HEK293T (cell line): Measurements from ENCODE around the gene WIPF3.

Experiments
- CTCF ChIA-PET: fragments of 350-600 bp; formaldehyde crosslinking; extraction: SDS; loops from one replicate; lab custom pipeline; 2021; ENCODE audit warnings: antibody characterized with exemption, inconsistent platforms; lab: Yijun Ruan, JAX
- POLR2A ChIA-PET: fragments of 350-600 bp; formaldehyde crosslinking; extraction: SDS; loops from one replicate; lab custom pipeline; 2020; ENCODE audit warnings: antibody characterized with exemption, inconsistent platforms; lab: Yijun Ruan, JAX
- DNase-seq: peaks from one replicate; pipeline ENCODE4 v3.0.0; 2012; ENCODE audit warnings: mixed read lengths; ENCODE audit errors: extremely low spot score
- ARNT ChIP-seq: fragments of 450-650 bp; IDR thresholded peaks from 2 replicates; pipeline ENCODE4 v1.6.1; 2017; ENCODE audit warnings: mild to moderate bottlenecking
- BHLHE40 ChIP-seq: fragments of 450-650 bp; IDR thresholded peaks from 2 replicates; pipeline ENCODE4 v1.6.1; 2016; ENCODE audit warnings: mild to moderate bottlenecking, moderate library complexity, borderline replicate concordance
- CTBP1 ChIP-seq: fragments of 450-650 bp; IDR thresholded peaks from 2 replicates; pipeline ENCODE4 v1.6.1; 2016; ENCODE audit warnings: borderline replicate concordance
- ELF4 ChIP-seq: fragments of 450-650 bp; IDR thresholded peaks from 2 replicates; pipeline ENCODE4 v1.6.1; 2017; ENCODE audit warnings: antibody characterized with exemption
- FOXA1 ChIP-seq: fragments of 450-650 bp; IDR thresholded peaks from 2 replicates; pipeline ENCODE4 v1.6.1; 2016; ENCODE audit warnings: mild to moderate bottlenecking
- FOXK2 ChIP-seq: fragments of 450-650 bp; IDR thresholded peaks from 2 replicates; pipeline ENCODE4 v1.6.1; 2016; ENCODE audit warnings: mild to moderate bottlenecking
- FOXM1 ChIP-seq: fragments of 450-650 bp; IDR thresholded peaks from 2 replicates; pipeline ENCODE4 v1.6.1; 2017; ENCODE audit warnings: mild to moderate bottlenecking, borderline replicate concordance
- HDGF ChIP-seq: fragments of 450-650 bp; IDR thresholded peaks from 2 replicates; pipeline ENCODE4 v1.6.1; 2017; ENCODE audit warnings: antibody characterized with exemption, borderline replicate concordance
- L3MBTL2 ChIP-seq: fragments of 450-650 bp; conservative IDR thresholded peaks from 2 replicates; pipeline ENCODE4 v1.6.1; 2016; ENCODE audit warnings: mild to moderate bottlenecking
- LEF1 ChIP-seq: fragments of 450-650 bp; IDR thresholded peaks from 2 replicates; pipeline ENCODE4 v1.6.1; 2017; ENCODE audit warnings: mild to moderate bottlenecking, borderline replicate concordance
- NFRKB ChIP-seq: fragments of 450-650 bp; IDR thresholded peaks from 2 replicates; pipeline ENCODE4 v1.6.1; 2016; ENCODE audit warnings: mild to moderate bottlenecking, moderate library complexity
- PKNOX1 ChIP-seq: fragments of 450-650 bp; IDR thresholded peaks from 2 replicates; pipeline ENCODE4 v1.6.1; 2016
- SP1 ChIP-seq: fragments of 450-650 bp; IDR thresholded peaks from 2 replicates; pipeline ENCODE4 v1.6.1; 2017
- SUZ12 ChIP-seq: fragments of 450-650 bp; IDR thresholded peaks from 2 replicates; pipeline ENCODE4 v1.6.1; 2016; ENCODE audit warnings: mild to moderate bottlenecking
- TARDBP ChIP-seq: fragments of 450-650 bp; IDR thresholded peaks from 2 replicates; pipeline ENCODE4 v1.6.1; 2016
- ZNF384 ChIP-seq: fragments of 450-650 bp; IDR thresholded peaks from 2 replicates; pipeline ENCODE4 v1.6.1; 2016

Gene WIPF3

GRCh38 chr7:29920491-29920890 lies 114.2 kb downstream of the WIPF3 start:
- POLR2A ChIA-PET, result no interaction called here
- CTCF ChIA-PET, result interaction anchor here (1.0 to 2.4 kb wide), 3 partner anchors 12 to 173 kb away, joined by 3 to 12 read pairs (median 4); no protein-coding TSS in a partner anchor

GRCh38 chr7:29921404-29922010 lies 115.2 kb downstream of the WIPF3 start:
- POLR2A ChIA-PET, result no interaction called here

More at GRCh38 chr7:29920491-29920890, 114.2 kb downstream of the WIPF3 start:
- TF ChIP-seq SP1 (no peak), FOXK2 (no peak), TARDBP (no peak), LEF1 (no peak), BHLHE40 (no peak)
- no peak for DNase-seq

GRCh38 chr7:29922921-29923700 lies 116.8 kb downstream of the WIPF3 start:
- no peak for TF ChIP-seq L3MBTL2
- no peak for TF ChIP-seq CTBP1
- no peak for TF ChIP-seq ELF4
- no peak for TF ChIP-seq LEF1
- TF ChIP-seq TARDBP, result no peak
- no peak for TF ChIP-seq BHLHE40
- TF ChIP-seq SUZ12, result no peak
- no peak for TF ChIP-seq FOXK2
- TF ChIP-seq SP1, result no peak
- no peak for TF ChIP-seq PKNOX1
- no peak for TF ChIP-seq ARNT
- TF ChIP-seq ZNF384, result no peak
- TF ChIP-seq FOXA1, result no peak
- TF ChIP-seq NFRKB, result no peak
- no peak for TF ChIP-seq HDGF
- POLR2A ChIA-PET, result no interaction called here

More at GRCh38 chr7:29921404-29922010, 115.2 kb downstream of the WIPF3 start:
- no peak for TF ChIP-seq SP1
- peak; percentile 25; the same call in 1 of the 2 replicates for TF ChIP-seq PKNOX1
- CTCF ChIA-PET, result interaction anchor here (0.6 to 2.4 kb wide), 7 partner anchors 11 to 243 kb away, joined by 3 to 12 read pairs (median 4); no protein-coding TSS in a partner anchor
- DNase-seq, result peak; percentile 78

GRCh38 chr7:29924006-29924405 lies 117.7 kb downstream of the WIPF3 start:
- no peak for TF ChIP-seq SUZ12
- TF ChIP-seq ARNT, result no peak
- TF ChIP-seq BHLHE40, result no peak
- no peak for TF ChIP-seq FOXK2
- ChIA-PET CTCF (no interaction called here), POLR2A (no interaction called here)
- DNase-seq, result no peak

More at GRCh38 chr7:29922921-29923700, 116.8 kb downstream of the WIPF3 start:
- CTCF ChIA-PET, result interaction anchor here (1.1 to 2.4 kb wide), 2 partner anchors 173 to 175 kb away, joined by 3 to 12 read pairs; no protein-coding TSS in a partner anchor
- DNase-seq, result no peak

- DNase-seq, result no peak
- POLR2A ChIA-PET, result no interaction called here
- CTCF ChIA-PET, result interaction anchor here (0.7 kb wide), 1 partner anchor 310 kb away, joined by 3 read pairs; no protein-coding TSS in a partner anchor
- TF ChIP-seq PKNOX1 (no peak), CTBP1 (no peak), L3MBTL2 (no peak), FOXA1 (no peak), TARDBP (no peak), ZNF384 (no peak), BHLHE40 (no peak), ELF4 (no peak), NFRKB (no peak), FOXM1 (no peak), SUZ12 (no peak), HDGF (no peak), ARNT (no peak), SP1 (no peak), LEF1 (no peak)
Measured at GRCh38 chr7:29924684-29925083, 118.4 kb downstream of the WIPF3 start.

GRCh38 chr7:29926216-29926615 lies 119.9 kb downstream of the WIPF3 start:
- ChIA-PET CTCF (no interaction called here), POLR2A (no interaction called here)
- no peak for DNase-seq
- no peak for TF ChIP-seq ZNF384
- no peak for TF ChIP-seq L3MBTL2
- TF ChIP-seq FOXA1, result no peak
- no peak for TF ChIP-seq FOXK2
- no peak for TF ChIP-seq NFRKB
- TF ChIP-seq SP1, result no peak
- no peak for TF ChIP-seq CTBP1
- no peak for TF ChIP-seq FOXM1
- no peak for TF ChIP-seq LEF1
- TF ChIP-seq PKNOX1, result no peak
- TF ChIP-seq TARDBP, result no peak
- no peak for TF ChIP-seq BHLHE40
- no peak for TF ChIP-seq ARNT
- no peak for TF ChIP-seq ELF4
- no peak for TF ChIP-seq SUZ12
- no peak for TF ChIP-seq HDGF
